Measurements from ENCODE around the gene PEMT. TPM values are rescaled to one million over a fixed set of nuclear protein-coding genes. Genes with fewer than 3 reads are reported as not detected.

Gene PEMT
- total RNA-seq, 3 donors from 2014 or later (not counting 1 experiment from before 2014, with no cell fraction given) = 10.3 to 13.6 (median 12.6) TPM

- intact Hi-C loops (cut with micrococcal nuclease) = loop anchor here (5.0 kb wide), 1 partner anchor 208 kb away; no protein-coding TSS in a partner anchor
- Histone ChIP-seq H3K4me3 (ENCODE audit: low read length) (no peak overlapping the region), H3K4me1 (ENCODE audit: control insufficient read depth, insufficient read depth, low read length) (no peaks in the 10 kb centered on the region), H3K27ac (ENCODE audit: low read length) (no peak overlapping the region), H3K9me3 (ENCODE audit: control insufficient read depth, insufficient read depth, low read length) (no peaks in the 10 kb centered on the region), H3K27me3 (ENCODE audit: control insufficient read depth, insufficient read depth, low read length) (no peaks in the 10 kb centered on the region), H3K36me3 (ENCODE audit: control insufficient read depth, insufficient read depth, low read length) (no peaks in the 10 kb centered on the region)
- ATAC-seq = no peak
- Mint-ChIP-seq H3K27ac (no peak overlapping the region), H3K9me3 (no peaks in the 10 kb centered on the region), H3K4me1 (no peaks in the 10 kb centered on the region), H3K27me3 (ENCODE audit: low read depth in 2 of 2) (no peaks in the 10 kb centered on the region), H3K4me3 (no peak overlapping the region), H3K36me3 (no peaks in the 10 kb centered on the region)
- WGBS (ENCODE audit: insufficient coverage) = 91% methylated on average over 10 of the region's 10 CpGs
- no peak for TF ChIP-seq CTCF (IDR thresholded peaks at IDR 0.05)
- no peak for DNase-seq
These were observed 25.8 kb downstream of the PEMT start for GRCh38 chr17:17565471-17566339.

GRCh38 chr17:17564896-17565295 lies 26.6 kb downstream of the PEMT start:
- no peak overlapping the region for H3K4me3 Mint-ChIP-seq
- no peak for DNase-seq
- Histone ChIP-seq H3K4me1 (ENCODE audit: control insufficient read depth, insufficient read depth, low read length) (no peaks in the 10 kb centered on the region), H3K4me3 (ENCODE audit: low read length) (no peak overlapping the region), H3K27ac (ENCODE audit: low read length) (no peak overlapping the region), H3K9me3 (ENCODE audit: control insufficient read depth, insufficient read depth, low read length) (no peaks in the 10 kb centered on the region), H3K36me3 (ENCODE audit: control insufficient read depth, insufficient read depth, low read length) (no peaks in the 10 kb centered on the region), H3K27me3 (ENCODE audit: control insufficient read depth, insufficient read depth, low read length) (no peaks in the 10 kb centered on the region)
- TF ChIP-seq CTCF (IDR thresholded peaks at IDR 0.05) = no peak
- no peaks in the 10 kb centered on the region for H3K4me1 Mint-ChIP-seq
- intact Hi-C loops (cut with micrococcal nuclease) = loop anchor here (5.0 kb wide), 1 partner anchor 208 kb away; no protein-coding TSS in a partner anchor
- H3K27me3 Mint-ChIP-seq (ENCODE audit: low read depth in 2 of 2) = no peaks in the 10 kb centered on the region
- no peak overlapping the region for H3K27ac Mint-ChIP-seq
- no peaks in the 10 kb centered on the region for H3K36me3 Mint-ChIP-seq
- no peaks in the 10 kb centered on the region for H3K9me3 Mint-ChIP-seq
- no peak for ATAC-seq
- 90% methylated on average over 5 of the region's 5 CpGs for WGBS (ENCODE audit: insufficient coverage)

DNA sequence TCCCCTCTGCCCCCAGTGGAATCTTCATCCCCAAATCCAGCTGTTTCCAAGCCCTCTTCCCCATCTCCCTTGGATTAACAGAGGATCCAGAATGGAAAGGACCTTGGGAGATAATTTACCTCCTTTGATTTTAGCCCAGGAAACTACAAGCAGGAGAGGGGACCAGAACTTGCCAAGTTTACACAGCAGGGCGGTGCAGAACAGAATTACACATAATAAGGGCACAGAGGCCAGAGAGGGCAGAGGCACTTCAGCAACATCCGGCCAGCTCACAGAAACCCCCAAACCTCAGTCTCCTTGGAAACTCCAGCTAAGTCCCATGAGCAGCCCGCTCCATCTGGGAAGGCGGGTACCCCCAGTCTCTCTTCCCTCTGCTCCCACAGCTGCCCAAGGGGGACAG lies 27.2 kb downstream of the PEMT start:
- Histone ChIP-seq H3K4me1 (ENCODE audit: control insufficient read depth, insufficient read depth, low read length) (no peaks in the 10 kb centered on the region), H3K36me3 (ENCODE audit: control insufficient read depth, insufficient read depth, low read length) (no peaks in the 10 kb centered on the region), H3K9me3 (ENCODE audit: control insufficient read depth, insufficient read depth, low read length) (no peaks in the 10 kb centered on the region), H3K4me3 (ENCODE audit: low read length) (no peak overlapping the region), H3K27me3 (ENCODE audit: control insufficient read depth, insufficient read depth, low read length) (no peaks in the 10 kb centered on the region), H3K27ac (ENCODE audit: low read length) (no peak overlapping the region)
- intact Hi-C loops (cut with micrococcal nuclease) = no loop called here
- no peaks in the 10 kb centered on the region for H3K9me3 Mint-ChIP-seq
- H3K27ac Mint-ChIP-seq = no peak overlapping the region
- ATAC-seq (no peak), DNase-seq (no peak)
- TF ChIP-seq CTCF (IDR thresholded peaks at IDR 0.05) = no peak
- H3K36me3 Mint-ChIP-seq = no peaks in the 10 kb centered on the region
- H3K4me3 Mint-ChIP-seq = no peak overlapping the region
- no peaks in the 10 kb centered on the region for H3K4me1 Mint-ChIP-seq
- H3K27me3 Mint-ChIP-seq (ENCODE audit: low read depth in 2 of 2) = no peaks in the 10 kb centered on the region
- WGBS (ENCODE audit: insufficient coverage) = 97% methylated on average over 4 of the region's 4 CpGs

All from natural killer cell (primary cell).